ENCODE measurements around the gene TRIM46.
"Not testable (repeated sequence)": the region's sequence is repeated elsewhere in the genome, so short reads cannot be mapped to it uniquely, and the experiment has no call there.

TRIM46 gene

DNA sequence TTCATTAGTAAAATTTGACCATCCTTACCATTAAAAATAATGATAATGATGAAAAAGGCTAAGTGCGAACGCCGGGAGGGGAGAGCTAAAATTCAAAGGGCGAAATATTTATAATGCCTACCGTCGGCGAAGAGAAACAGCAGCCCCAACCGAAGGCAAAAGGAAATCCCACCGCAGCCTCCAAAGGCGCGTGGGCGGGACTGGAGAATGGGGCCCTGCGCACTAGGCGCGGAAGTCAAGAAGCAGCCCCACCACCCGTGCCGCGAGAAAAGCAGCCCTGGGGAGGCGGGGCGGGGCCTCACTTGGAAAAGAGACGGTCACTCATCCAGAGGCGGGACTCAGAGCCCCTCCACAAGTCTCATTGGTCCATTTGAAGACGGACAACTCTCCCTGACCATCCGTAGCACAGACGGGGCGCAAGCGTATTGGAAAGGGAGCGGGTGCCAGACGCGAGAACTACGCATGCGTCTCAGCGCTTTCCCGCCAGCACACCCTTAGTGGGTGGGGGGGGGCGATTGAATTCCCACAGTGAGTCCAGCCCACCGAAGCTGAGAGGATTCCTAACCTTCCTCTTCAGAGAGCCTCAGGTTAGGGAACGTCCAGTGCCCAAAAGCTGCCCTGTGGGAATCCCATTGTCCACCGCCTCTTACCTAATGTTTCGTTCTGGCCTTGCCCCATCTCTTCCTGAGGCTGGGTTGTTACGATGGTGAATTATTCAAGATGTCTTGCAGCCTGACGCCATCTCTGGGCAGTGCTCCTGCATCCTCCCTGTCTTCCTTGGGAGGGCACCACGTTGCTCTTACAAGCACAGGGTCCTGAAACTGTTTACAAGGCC lies 53.8 kb downstream of the TRIM46 start:
- peaks cover 8 to 31% (median 17%) of the 10 kb centered on the region in 5 donors for H3K4me1 ChIP-seq (ENCODE audit: control insufficient read depth in 5 of 5, insufficient read depth in 5 of 5, low read length in 5 of 5)
- no peaks in the 10 kb centered on the region for H3K27me3 ChIP-seq (ENCODE audit: control insufficient read depth in 5 of 5, insufficient read depth in 4 of 5, low read length in 5 of 5)

DNA sequence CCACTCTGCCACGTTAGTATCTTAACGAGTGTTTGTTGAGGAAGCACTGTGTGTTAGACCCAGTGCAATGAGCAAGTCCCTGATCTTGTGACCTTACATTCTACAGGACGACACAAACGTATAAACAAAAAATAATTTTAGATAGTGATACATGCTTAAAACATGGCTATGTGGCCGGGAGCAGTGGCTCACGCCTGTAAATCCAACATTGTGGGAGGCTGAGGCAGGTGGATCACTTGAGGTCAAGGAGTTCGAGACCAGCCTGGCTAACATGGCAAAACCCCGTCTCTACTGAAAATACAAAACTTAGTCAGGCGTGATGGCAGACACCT lies 54.4 kb downstream of the TRIM46 start:
- Histone ChIP-seq H3K27ac (ENCODE audit: low read depth, low read length) (peak overlapping the region; percentile 60), H3K4me1 (ENCODE audit: control insufficient read depth in 5 of 5, insufficient read depth in 5 of 5, low read length in 5 of 5) (peaks cover 8 to 31% (median 17%) of the 10 kb centered on the region in 5 donors), H3K4me3 (ENCODE audit: low read depth in 1 of 5, low read length in 5 of 5) (peak overlapping the region; percentile 64 to 90 (median 80)), H3K9ac (ENCODE audit: low read length in 5 of 5) (peak overlapping the region in 4 of 5 donors; percentile 69 to 83 (median 76)), H3K27me3 (ENCODE audit: control insufficient read depth in 5 of 5, insufficient read depth in 4 of 5, low read length in 5 of 5) (no peaks in the 10 kb centered on the region), H3K36me3 (ENCODE audit: control insufficient read depth in 5 of 5, insufficient read depth in 5 of 5, low read length in 5 of 5) (no peaks in the 10 kb centered on the region), H3K9me3 (ENCODE audit: control insufficient read depth in 5 of 5, low read length in 5 of 5) (no peaks in the 10 kb centered on the region)

More for the DNA sequence above, 53.8 kb downstream of the TRIM46 start:
- H3K27ac ChIP-seq (ENCODE audit: low read depth, low read length), result peak overlapping the region; percentile 81
- peak overlapping the region in 4 of 5 donors; percentile 72 to 83 (median 78) for H3K9ac ChIP-seq (ENCODE audit: low read length in 5 of 5)
- H3K9me3 ChIP-seq (ENCODE audit: control insufficient read depth in 5 of 5, low read length in 5 of 5), result no peaks in the 10 kb centered on the region
- H3K4me3 ChIP-seq (ENCODE audit: low read depth in 1 of 5, low read length in 5 of 5), result peak overlapping the region; percentile 64 to 90 (median 80)
- H3K36me3 ChIP-seq (ENCODE audit: control insufficient read depth in 5 of 5, insufficient read depth in 5 of 5, low read length in 5 of 5), result no peaks in the 10 kb centered on the region

DNA sequence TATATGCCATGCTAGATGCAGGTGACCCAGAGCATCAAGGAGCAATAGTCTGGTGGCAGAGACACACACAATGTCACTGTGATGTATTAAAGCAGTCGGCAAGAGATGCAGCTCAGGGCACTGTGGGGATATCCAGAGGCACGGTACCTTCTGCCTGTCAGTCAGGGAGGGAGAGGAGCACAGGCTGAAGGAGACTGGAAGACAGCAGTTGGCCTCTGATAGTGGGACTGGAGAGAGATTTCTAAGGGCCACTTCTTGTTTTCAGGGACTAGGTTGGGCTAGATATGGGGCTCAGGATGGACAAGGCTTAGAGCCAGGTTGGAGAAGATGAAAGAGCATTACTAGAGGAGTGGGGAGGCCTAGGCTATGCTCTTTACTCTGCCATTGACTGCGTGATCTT lies 57.7 kb downstream of the TRIM46 start:
- not testable (repeated sequence) for H3K27ac ChIP-seq (ENCODE audit: low read depth, low read length)

DNA sequence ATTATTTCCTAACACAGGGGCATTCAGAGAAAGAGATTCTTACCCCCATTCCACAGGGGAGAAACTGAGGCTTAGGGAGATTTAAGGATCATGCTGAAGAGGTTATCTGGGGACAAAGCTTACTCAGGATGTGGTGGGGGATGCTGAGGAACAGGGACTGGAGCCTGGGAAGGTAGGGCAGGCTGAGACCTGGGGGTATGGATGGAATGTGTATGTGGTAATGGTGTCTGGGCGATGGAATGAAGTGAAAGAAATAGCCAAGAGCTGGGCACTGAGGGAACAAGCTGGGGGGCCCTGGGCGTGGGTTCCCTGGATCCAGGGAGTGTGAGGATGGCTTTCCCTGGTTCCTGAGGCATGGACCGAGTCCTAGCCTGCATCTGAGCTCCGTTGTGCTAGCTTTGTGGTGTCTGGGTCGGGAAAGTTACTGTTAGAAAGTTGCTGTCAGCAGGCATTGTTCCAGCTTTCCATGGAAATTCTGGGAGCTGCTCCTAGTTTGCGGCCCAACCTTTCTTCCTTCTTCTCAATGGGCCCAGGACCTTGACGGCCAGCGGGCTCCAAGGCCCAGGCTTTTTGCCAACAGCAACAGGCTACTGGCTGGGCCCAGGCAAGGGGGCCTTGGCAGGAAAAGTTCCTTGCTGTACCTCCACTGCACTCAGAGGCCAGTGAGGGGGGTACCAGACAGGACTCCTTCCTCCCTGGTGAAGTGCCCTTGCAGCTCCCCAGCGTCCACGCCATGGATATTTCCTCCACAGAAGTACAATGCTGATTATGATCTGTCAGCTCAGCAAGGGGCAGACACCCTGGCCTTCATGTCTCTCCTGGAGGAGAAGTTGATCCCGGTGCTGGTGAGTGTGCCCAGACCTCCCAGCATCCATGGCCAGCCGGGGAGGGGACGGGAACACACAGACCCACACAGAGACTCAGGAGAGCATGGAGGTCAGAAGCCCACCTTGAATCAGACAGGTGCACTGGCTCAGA lies 58.6 kb downstream of the TRIM46 start:
- H3K9me3 ChIP-seq (ENCODE audit: control insufficient read depth in 5 of 5, low read length in 5 of 5); H3K4me3 ChIP-seq (ENCODE audit: low read depth in 1 of 5, low read length in 5 of 5); H3K27me3 ChIP-seq (ENCODE audit: control insufficient read depth in 5 of 5, insufficient read depth in 4 of 5, low read length in 5 of 5); H3K27ac ChIP-seq (ENCODE audit: low read depth, low read length); H3K9ac ChIP-seq (ENCODE audit: low read length in 5 of 5): not testable (repeated sequence)
- peaks cover 0 to 21% (median 18%) of the 10 kb centered on the region in 5 donors for H3K36me3 ChIP-seq (ENCODE audit: control insufficient read depth in 5 of 5, insufficient read depth in 5 of 5, low read length in 5 of 5)
- peaks cover 5 to 11% (median 6%) of the 10 kb centered on the region in 5 donors for H3K4me1 ChIP-seq (ENCODE audit: control insufficient read depth in 5 of 5, insufficient read depth in 5 of 5, low read length in 5 of 5)

More for the DNA sequence above, 57.7 kb downstream of the TRIM46 start:
- H3K9ac ChIP-seq (ENCODE audit: low read length in 5 of 5); H3K4me3 ChIP-seq (ENCODE audit: low read depth in 1 of 5, low read length in 5 of 5); H3K27me3 ChIP-seq (ENCODE audit: control insufficient read depth in 5 of 5, insufficient read depth in 4 of 5, low read length in 5 of 5); H3K9me3 ChIP-seq (ENCODE audit: control insufficient read depth in 5 of 5, low read length in 5 of 5): not testable (repeated sequence)
- Histone ChIP-seq H3K4me1 (ENCODE audit: control insufficient read depth in 5 of 5, insufficient read depth in 5 of 5, low read length in 5 of 5) (peaks cover 7 to 20% (median 14%) of the 10 kb centered on the region in 5 donors), H3K36me3 (ENCODE audit: control insufficient read depth in 5 of 5, insufficient read depth in 5 of 5, low read length in 5 of 5) (peaks cover 0 to 11% (median 9%) of the 10 kb centered on the region in 5 donors)

DNA sequence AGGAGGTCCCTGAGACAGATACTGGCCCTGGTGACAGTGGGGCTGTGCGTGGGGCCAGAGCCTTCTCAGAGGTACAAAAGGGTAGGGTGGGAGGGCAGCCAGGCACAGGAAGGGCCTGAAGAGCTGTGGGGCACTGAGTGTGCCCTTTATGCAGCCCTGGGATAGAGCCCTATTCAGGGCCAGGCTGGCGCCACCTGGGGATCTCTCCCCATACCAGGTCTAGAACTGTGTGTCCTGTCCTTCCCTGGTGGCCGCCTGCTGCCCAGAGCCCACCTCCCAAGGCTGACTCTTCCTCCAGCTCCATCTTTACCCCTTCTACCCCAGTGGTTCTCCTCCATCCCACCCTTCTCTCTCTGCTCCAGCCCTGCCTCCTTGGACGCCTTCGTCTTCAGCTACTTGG lies 59.9 kb downstream of the TRIM46 start:
- H3K27me3 ChIP-seq (ENCODE audit: control insufficient read depth in 5 of 5, insufficient read depth in 4 of 5, low read length in 5 of 5); H3K9me3 ChIP-seq (ENCODE audit: control insufficient read depth in 5 of 5, low read length in 5 of 5); H3K4me3 ChIP-seq (ENCODE audit: low read depth in 1 of 5, low read length in 5 of 5); H3K9ac ChIP-seq (ENCODE audit: low read length in 5 of 5); H3K27ac ChIP-seq (ENCODE audit: low read depth, low read length); H3K4me1 ChIP-seq (ENCODE audit: control insufficient read depth in 5 of 5, insufficient read depth in 5 of 5, low read length in 5 of 5): not testable (repeated sequence)
- H3K36me3 ChIP-seq (ENCODE audit: control insufficient read depth in 5 of 5, insufficient read depth in 5 of 5, low read length in 5 of 5), result peaks cover 0 to 29% (median 22%) of the 10 kb centered on the region in 5 donors
